ENCODE results near the gene GPC5.

Gene GPC5

DNA sequence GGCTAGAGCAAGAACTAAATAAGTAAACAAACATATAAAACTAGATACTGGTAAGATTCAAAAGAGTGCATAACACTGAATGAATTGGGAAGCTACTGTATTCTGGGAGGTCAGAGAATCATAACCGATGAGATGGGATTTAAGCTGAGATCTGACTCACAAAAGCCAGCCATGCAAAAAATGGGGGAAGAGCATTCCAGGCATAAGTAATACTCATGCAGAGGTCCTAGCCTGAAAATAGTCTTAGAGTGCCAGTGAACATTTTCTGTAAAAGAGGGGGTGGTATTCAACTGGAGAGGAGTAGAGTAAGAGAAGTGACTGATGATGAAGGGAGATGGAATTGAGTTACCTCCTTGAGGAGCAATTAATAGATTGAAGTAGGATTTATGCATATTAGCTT is 956.2 kb downstream of the GPC5 start:
- DNase-seq (ENCODE audit: low read depth in 2 of 2) = no peak

DNA sequence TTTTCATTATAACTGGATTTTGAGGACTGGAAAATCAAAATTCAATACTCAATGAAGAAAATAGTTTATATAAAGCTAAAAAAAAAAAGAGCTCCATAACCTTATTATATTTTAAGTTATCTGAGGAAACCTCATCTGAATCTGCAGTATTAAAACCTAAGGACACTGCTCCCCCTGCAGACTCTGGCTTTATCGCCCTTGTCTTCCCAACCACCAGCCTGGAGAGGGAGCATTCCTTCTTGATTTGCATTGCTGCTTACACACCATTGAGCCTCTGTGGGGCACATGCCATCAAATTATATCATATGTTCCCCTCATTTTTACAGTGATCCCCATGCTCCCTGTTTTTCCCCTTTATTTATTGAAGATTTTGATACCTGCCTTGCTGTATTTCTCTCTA is 956.8 kb downstream of the GPC5 start:
- no peak for DNase-seq (ENCODE audit: low read depth in 2 of 2)

DNA sequence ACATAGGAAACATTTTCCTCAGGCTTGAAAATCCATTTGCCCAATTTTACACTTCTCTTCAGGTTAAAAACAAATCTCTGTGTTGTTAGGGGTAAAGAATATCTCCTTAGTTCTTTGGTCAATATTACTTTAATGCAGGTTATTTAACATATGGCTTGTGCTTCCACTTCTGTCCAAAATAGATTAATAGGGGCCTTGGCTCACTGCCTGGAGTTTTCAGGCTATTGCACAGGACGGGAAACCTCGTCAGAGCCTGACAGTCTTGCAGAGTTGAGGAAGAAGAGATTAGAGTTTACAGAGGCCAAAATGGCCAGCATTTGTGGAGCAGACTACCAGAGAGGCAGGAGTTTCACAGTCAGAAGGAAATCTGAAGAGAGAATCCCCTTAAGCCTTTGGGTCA is 964.3 kb downstream of the GPC5 start:
- DNase-seq (ENCODE audit: low read depth in 2 of 2) = no peak

- DNase-seq (ENCODE audit: low read depth in 2 of 2) = no peak
Measured at GRCh38 chr13:92365904-92366303, 967.5 kb downstream of the GPC5 start.

DNA sequence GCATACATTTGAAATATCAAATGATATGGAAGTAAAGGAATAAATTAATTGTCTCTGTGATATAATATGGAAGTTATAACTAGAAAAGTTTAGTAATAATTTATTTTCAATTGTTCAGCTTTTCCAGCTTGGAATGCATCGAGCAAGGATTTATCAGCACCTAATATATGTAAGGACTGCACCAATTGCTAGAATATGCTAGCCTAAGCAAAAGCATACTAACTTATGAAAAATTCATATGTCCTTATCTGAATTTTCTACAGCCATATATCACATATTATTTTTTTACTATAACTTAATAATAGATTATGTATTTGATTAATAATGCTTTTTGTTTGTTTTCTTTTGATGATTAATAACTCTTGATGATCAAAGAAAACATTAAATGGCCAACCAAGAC is 979.0 kb downstream of the GPC5 start:
- no peak for DNase-seq (ENCODE audit: low read depth in 2 of 2)

DNA sequence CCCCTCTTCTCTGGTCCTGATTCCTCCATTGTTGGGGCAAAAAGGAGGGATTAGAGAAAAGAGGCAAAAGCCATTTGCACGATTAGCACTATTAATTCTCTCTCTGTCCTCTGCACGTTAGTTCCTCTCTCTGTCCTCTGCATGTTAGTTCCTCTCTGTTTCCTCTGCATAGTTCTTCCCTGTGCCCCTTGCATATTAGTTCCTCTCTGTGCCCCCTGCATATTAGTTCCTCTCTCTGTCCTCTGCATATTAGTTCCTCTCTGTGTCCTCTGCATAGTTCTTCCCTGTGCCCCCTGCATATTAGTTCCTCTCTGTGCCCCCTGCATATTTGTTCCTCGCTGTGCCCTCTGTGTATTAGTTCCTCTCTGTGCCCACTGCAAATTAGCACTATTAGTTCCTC is 981.0 kb downstream of the GPC5 start:
- no peak for DNase-seq (ENCODE audit: low read depth in 2 of 2)

DNA sequence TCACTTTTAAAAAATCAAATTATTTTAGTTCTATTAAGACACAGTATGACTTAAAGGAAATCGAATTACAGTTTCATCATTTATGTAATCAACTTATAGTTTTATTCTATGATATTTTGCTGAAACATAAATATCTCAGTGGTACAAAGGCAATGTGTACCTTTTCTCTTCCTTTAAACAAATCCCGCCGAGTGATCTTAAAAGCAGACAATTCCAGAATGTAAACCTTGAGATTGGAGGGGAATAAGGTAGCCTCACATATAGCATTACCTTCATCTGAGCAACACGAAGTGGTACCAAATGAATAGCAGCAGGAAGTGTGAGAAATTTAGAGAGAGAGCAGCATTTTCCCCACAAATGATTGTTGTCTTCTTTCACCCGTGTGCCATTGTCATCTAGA is 986.0 kb downstream of the GPC5 start:
- no peak for DNase-seq (ENCODE audit: low read depth in 2 of 2)

GRCh38 chr13:92387245-92387644 is 988.8 kb downstream of the GPC5 start:
- DNase-seq (ENCODE audit: low read depth in 2 of 2) = no peak

- DNase-seq (ENCODE audit: low read depth in 2 of 2) = no peak
Measured at GRCh38 chr13:92390217-92390616, 991.8 kb downstream of the GPC5 start.

- DNase-seq (ENCODE audit: low read depth in 2 of 2) = no peak
Measured at GRCh38 chr13:92403606-92404005, 1005.2 kb downstream of the GPC5 start.

- DNase-seq (ENCODE audit: low read depth in 2 of 2) = no peak
Measured at GRCh38 chr13:92407858-92408257, 1009.4 kb downstream of the GPC5 start.

DNA sequence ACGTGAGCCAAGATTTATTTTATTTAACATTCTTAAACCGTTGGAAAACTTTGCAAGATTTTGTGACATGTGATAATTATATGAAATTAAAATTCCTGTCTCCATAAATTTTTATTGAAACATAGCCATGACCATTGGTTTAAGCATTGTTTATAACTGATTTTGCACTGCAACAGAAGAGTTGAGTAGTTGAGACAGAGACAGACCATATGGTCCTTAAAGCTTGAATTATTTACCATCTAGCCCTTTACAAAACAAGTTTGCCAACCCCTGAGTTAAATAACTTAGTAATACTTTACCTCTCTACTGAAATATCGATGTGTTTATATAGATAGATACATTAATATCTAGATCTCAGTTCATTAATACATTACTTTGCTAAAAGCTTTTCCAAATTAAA is 1014.1 kb downstream of the GPC5 start:
- no peak for DNase-seq (ENCODE audit: low read depth in 2 of 2)

DNA sequence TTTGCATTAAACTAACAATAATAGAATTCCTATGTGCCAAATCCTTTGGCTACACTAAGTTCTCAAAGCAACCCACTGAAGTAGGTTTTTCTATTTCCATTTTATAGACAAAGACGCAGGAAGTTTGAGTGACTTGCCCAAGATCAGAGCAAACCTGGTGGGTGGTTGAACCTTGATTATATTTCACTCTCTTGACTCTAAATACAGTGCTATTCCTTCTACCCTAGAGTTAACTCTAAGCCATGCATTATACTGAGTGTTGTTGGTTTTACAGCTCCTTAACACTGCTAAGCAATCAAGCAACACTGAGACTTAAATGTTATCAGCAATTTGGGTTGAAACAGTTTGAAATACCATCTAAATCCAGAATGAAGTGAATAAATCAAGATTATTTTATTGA is 1014.6 kb downstream of the GPC5 start:
- no peak for DNase-seq (ENCODE audit: low read depth in 2 of 2)

DNA sequence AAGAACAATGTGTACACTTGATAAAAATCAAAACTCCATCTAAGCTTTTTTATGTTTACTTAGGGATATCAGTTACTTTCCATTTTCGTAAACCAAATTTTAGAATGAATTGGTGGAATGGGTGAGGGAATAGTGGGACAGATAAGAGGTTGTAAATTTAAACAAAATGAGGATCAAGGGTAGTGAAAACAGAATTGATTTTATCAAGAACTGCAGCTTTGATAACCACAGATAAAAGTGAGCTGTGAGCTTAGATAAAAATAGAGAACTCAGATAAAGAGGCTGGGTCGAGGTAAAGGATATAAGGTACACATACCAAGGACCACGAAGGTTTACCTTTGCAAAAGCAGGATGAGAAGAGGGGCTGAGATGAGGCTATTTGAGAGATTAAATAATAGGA is 1015.0 kb downstream of the GPC5 start:
- DNase-seq (ENCODE audit: low read depth in 2 of 2) = no peak

GRCh38 chr13:92414851-92415250 is 1016.4 kb downstream of the GPC5 start:
- no peak for DNase-seq (ENCODE audit: low read depth in 2 of 2)

DNA sequence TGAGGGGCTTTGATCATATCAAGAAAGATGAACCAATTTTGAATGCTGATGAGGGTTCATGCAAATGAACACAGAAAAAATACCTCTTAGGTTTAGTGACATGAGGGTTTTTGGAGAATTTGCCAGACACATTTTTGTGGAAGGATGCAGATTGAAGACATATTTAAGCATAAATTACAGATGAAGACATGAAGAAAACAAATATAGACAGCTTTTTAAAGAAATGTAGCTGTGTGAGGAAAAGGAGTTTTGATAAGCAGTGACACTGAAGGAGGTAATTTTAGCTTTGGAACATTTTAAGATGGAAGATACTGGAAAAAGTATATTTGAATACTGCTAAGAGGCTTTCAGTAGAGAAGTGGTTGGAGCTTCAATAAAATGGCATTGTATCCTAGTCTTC is 1017.4 kb downstream of the GPC5 start:
- DNase-seq (ENCODE audit: low read depth in 2 of 2) = no peak

- no peak for DNase-seq (ENCODE audit: low read depth in 2 of 2)
Measured at GRCh38 chr13:92418818-92419412, 1020.5 kb downstream of the GPC5 start.

DNA sequence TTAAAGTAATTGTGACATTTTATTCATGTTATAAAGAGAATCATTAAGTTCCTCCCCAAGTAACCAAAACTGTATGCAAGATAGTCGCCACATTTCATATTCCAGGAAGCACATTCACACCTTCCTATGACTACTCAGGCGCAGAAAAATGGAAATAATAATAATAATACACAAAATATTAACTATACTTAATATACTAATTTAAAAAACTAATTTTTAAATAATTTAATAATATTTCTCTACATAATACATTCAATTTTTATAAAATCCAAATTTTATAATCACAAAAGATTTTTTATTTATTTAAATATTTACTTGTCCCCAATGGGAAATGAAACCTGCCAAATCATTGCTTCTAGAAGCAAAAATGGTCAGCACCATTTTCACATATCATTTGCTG is 1030.8 kb downstream of the GPC5 start:
- no peak for DNase-seq (ENCODE audit: low read depth in 2 of 2)

GRCh38 chr13:92433386-92433785 is 1035.0 kb downstream of the GPC5 start:
- no peak for DNase-seq (ENCODE audit: low read depth in 2 of 2)

- no peak for DNase-seq (ENCODE audit: low read depth in 2 of 2)
Measured at GRCh38 chr13:92433963-92434362, 1035.5 kb downstream of the GPC5 start.

DNA sequence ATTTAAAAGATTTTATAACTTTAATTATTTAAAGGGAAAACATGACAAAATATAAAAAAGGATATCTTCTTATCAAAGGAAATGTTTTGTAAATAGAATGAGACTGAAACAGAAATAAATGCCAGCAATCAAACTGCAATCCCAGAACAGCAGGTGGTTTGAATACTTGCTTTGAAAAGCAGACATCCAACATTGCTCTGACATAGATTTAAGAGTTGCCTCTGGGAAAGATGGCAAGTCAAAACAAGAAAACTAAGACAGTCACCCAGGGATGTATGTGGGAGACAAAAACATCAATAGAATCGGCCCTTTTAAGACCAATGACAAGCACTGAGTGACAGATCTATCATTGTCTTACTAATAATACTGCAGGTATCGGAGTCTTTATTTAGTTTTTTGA is 1038.5 kb downstream of the GPC5 start:
- no peak for DNase-seq (ENCODE audit: low read depth in 2 of 2)

GRCh38 chr13:92444244-92444643 is 1045.8 kb downstream of the GPC5 start:
- DNase-seq (ENCODE audit: low read depth in 2 of 2) = no peak

- DNase-seq (ENCODE audit: low read depth in 2 of 2) = no peak
Measured at GRCh38 chr13:92451060-92451459, 1052.6 kb downstream of the GPC5 start.

DNA sequence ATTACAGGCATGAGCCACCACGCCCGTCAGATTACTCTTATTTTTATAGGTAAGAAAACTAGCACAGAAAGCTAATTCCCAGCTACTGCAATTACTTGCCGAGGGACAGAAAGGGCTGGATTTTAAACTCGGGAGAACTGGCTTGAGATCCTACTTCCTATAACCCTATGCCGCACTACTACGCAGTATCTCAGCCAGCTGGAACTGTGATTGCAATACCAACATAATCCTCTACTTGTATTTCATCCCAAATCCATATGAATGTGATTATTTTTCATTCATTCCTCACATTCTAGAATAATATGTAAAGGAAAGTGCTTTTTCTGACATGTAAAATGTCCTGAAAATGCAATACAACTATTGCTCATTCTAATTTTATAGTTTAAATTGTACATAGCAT is 1054.4 kb downstream of the GPC5 start:
- DNase-seq (ENCODE audit: low read depth in 2 of 2) = no peak

DNA sequence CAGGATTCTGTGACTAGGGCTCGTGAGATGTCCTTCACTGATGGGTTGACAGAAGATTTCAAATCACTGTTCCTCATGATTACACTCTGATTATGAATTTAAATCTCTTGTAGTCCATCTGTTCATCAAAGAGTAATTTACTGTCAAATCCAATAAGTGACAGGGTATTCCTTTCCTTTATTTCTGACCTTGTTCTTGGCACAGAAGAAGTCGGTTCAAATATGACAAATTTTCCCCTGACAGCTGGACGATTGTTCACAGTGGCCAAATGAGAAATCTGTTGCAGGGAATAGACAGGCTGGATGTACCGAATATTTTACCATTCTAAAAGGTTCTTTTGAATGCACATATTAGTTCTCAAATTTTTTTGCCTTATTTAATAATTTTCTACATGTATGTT is 1060.9 kb downstream of the GPC5 start:
- DNase-seq (ENCODE audit: low read depth in 2 of 2) = no peak
